GM23248 (cell line): ENCODE results near the gene TMIGD2.

ENCODE experiments used
- EZH2 ChIP-seq: fragments of 200-600 bp; sonication (generic); IDR thresholded peaks from 2 replicates; pipeline ENCODE4 v1.6.1; 2018; ENCODE audit warnings: antibody characterized with exemption, mild to moderate bottlenecking; ENCODE audit not compliant: insufficient read depth, poor library complexity, severe bottlenecking
- EZH2phosphoT487 ChIP-seq: fragments of 200-600 bp; sonication (generic); IDR thresholded peaks from 2 replicates; pipeline ENCODE4 v1.6.1; 2018; ENCODE audit warnings: antibody characterized with exemption, moderate library complexity, mild to moderate bottlenecking, low read depth; ENCODE audit not compliant: insufficient read depth

DNA sequence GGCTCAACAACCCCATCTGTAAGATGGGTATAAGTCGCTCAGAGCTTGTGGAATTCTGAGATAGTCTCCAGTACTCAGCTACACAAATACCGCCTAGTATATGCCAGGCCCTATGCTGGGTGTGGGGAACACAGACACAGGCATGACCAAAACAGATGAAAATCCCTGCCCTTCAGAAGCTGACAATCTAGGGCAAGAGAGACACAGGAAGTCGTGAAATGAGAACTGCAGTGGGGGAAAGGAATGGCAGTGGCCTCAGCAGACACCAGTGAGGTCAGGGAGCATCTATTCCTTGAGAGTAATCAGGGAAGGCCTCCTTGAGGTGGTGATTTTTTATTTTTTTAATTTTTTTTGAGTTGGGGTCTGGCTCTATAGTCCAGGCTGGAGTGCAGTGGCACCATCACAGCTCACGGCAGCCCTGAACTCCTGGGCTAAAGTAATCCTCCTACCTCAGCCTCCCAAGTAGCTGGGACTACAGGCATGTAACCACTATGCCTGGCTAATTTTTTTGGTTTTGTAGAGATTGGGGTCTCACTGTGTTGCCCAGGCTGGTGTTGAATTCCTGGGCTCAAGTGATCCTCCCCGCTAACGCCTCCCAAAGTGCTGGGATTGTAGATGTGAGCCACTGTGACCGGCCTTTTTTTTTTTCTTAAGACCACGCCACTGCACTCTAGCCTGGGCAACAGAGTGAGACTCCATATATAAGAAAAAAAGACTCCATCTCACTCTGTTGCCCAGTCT is 3.2 kb downstream of the TMIGD2 start:
- TF ChIP-seq EZH2phosphoT487 (no peak), EZH2 (no peak)
